ENCODE results near the gene ITM2A. TPM values are rescaled to one million over a fixed set of nuclear protein-coding genes. Genes with fewer than 3 reads are reported as not detected.
A peak's percentile ranks its signal among the peaks of the same experiment; 100 is the strongest.

The ITM2A gene
- total RNA-seq, 1 donor from 2014 or later, result 5.8 TPM

DNA sequence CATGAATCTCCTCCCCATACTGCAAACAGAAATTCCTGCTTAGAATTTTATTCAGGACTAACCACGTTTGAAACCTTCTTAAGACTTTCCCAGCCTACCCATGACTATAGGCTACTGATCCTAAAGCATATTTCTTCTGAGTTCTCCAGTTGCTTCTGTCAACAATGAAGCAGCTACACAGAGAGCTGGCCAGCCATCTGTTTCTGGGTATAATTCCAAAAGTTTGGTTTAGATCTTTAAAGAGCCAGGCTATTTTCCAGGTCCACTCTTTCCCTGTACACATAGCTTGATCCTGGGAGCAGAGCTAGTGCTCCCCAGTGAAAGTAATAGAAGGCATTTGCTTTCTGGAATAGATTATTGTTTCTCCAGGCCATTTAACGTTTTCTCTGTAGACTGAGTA, 4.0 kb upstream of the ITM2A start:
- DNase-seq, result no peak
- Mint-ChIP-seq H3K27me3 (ENCODE audit: unreplicated experiment) (peaks cover 2% of the 10 kb centered on the region), H3K36me3 (ENCODE audit: unreplicated experiment) (no peaks in the 10 kb centered on the region), H3K4me3 (ENCODE audit: unreplicated experiment) (no peak overlapping the region), H3K4me1 (ENCODE audit: low read depth, unreplicated experiment) (peaks cover 5% of the 10 kb centered on the region), H3K27ac (ENCODE audit: unreplicated experiment) (no peak overlapping the region), H3K9me3 (ENCODE audit: unreplicated experiment) (peaks cover 8% of the 10 kb centered on the region)
- TF ChIP-seq, protein P1, sequence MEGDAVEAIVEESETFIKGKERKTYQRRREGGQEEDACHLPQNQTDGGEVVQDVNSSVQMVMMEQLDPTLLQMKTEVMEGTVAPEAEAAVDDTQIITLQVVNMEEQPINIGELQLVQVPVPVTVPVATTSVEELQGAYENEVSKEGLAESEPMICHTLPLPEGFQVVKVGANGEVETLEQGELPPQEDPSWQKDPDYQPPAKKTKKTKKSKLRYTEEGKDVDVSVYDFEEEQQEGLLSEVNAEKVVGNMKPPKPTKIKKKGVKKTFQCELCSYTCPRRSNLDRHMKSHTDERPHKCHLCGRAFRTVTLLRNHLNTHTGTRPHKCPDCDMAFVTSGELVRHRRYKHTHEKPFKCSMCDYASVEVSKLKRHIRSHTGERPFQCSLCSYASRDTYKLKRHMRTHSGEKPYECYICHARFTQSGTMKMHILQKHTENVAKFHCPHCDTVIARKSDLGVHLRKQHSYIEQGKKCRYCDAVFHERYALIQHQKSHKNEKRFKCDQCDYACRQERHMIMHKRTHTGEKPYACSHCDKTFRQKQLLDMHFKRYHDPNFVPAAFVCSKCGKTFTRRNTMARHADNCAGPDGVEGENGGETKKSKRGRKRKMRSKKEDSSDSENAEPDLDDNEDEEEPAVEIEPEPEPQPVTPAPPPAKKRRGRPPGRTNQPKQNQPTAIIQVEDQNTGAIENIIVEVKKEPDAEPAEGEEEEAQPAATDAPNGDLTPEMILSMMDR (IDR thresholded peaks at IDR 0.05; ENCODE audit: partially characterized antibody, unreplicated experiment), result no peak

DNA sequence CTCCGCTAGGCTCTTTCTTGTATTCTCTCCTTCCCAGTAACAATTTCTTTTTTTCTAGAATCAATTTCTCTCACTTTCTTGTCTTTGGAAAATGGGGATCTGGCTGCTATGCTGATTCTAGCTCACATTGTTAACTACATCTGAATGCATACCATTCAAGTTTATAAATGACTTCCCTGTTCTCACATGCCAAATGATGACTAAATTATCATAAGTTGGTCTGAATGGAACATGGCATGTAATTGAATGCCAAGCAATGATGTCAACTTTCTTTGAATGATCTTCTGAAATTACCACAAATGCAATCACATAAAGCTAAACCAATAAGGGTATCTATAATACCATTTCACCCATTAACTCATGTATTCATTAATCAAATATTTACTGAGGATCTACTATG, 2.7 kb upstream of the ITM2A start:
- peaks cover 2% of the 10 kb centered on the region for H3K27me3 Mint-ChIP-seq (ENCODE audit: unreplicated experiment)
- no peak overlapping the region for H3K27ac Mint-ChIP-seq (ENCODE audit: unreplicated experiment)
- H3K4me3 Mint-ChIP-seq (ENCODE audit: unreplicated experiment), result no peak overlapping the region
- H3K9me3 Mint-ChIP-seq (ENCODE audit: unreplicated experiment), result peaks cover 8% of the 10 kb centered on the region
- no peaks in the 10 kb centered on the region for H3K36me3 Mint-ChIP-seq (ENCODE audit: unreplicated experiment)
- TF ChIP-seq, protein P1 (IDR thresholded peaks at IDR 0.05; ENCODE audit: partially characterized antibody, unreplicated experiment), result no peak
- peaks cover 5% of the 10 kb centered on the region for H3K4me1 Mint-ChIP-seq (ENCODE audit: low read depth, unreplicated experiment)
- no peak for DNase-seq

DNA sequence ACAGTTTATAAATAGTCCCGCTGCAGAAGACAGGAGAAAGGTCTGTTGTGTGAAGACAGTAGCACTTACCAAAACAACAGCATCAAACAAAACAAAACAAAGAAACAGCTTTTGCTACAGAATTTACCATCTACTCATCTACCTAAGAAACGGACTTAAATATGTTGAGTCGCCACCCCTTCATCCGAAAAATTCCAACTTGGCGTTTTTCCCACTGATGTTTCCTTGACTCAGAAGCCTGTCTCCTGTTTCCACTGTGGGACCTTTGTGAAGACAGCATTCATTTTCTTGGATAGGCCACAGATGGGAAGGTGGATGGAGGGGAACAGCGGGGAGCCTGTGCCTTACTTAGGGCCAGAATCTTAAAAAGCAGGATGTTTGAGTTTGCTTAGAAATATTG, 1.3 kb upstream of the ITM2A start:
- no peak overlapping the region for H3K27ac Mint-ChIP-seq (ENCODE audit: unreplicated experiment)
- H3K4me3 Mint-ChIP-seq (ENCODE audit: unreplicated experiment), result no peak overlapping the region
- H3K9me3 Mint-ChIP-seq (ENCODE audit: unreplicated experiment), result peaks cover 8% of the 10 kb centered on the region
- TF ChIP-seq, protein P1 (IDR thresholded peaks at IDR 0.05; ENCODE audit: partially characterized antibody, unreplicated experiment), result no peak
- DNase-seq, result no peak
- H3K36me3 Mint-ChIP-seq (ENCODE audit: unreplicated experiment), result no peaks in the 10 kb centered on the region
- peaks cover 1% of the 10 kb centered on the region for H3K27me3 Mint-ChIP-seq (ENCODE audit: unreplicated experiment)
- peaks cover 5% of the 10 kb centered on the region for H3K4me1 Mint-ChIP-seq (ENCODE audit: low read depth, unreplicated experiment)

DNA sequence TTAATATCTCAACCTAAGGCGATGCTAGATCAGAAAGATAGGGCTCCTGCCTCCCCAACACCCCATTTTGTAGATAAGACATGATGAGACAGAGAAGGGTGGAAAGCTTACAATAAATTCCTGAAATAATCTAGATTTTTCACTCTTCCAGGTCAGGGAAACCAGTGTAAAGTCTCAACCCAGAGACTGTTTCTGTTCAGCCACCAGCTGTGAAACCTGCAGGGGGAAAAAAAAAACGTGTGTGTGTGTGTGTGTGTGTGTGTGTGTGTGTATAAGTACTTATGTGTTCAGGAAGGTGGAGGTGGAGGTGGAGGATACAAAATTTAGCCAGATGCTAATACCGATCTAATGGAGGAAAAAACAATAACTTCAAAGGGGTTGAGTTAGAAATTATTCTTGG, 773 bp upstream of the ITM2A start:
- peaks cover 6% of the 10 kb centered on the region for H3K4me1 Mint-ChIP-seq (ENCODE audit: low read depth, unreplicated experiment)
- H3K4me3 Mint-ChIP-seq (ENCODE audit: unreplicated experiment), result no peak overlapping the region
- no peak for DNase-seq
- H3K9me3 Mint-ChIP-seq (ENCODE audit: unreplicated experiment), result peaks cover 8% of the 10 kb centered on the region
- TF ChIP-seq, protein P1 (IDR thresholded peaks at IDR 0.05; ENCODE audit: partially characterized antibody, unreplicated experiment), result no peak
- no peak overlapping the region for H3K27ac Mint-ChIP-seq (ENCODE audit: unreplicated experiment)
- no peaks in the 10 kb centered on the region for H3K36me3 Mint-ChIP-seq (ENCODE audit: unreplicated experiment)
- no peaks in the 10 kb centered on the region for H3K27me3 Mint-ChIP-seq (ENCODE audit: unreplicated experiment)

DNA sequence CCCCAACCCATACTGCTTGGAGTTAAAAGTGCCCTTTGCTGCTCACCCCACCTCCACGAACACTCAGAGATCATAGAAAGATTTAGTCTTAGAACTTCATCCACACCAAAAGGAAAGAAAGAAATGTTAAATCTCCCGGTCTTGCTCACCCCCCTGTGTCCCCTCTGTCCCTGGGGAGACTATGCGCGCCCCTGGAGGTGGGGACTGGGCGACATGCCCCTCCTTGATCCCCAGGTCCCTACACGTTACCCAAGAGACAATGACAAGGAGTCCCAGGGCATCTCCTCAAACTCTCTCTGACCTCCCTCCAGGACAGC, 620 bp downstream of the ITM2A start:
- Mint-ChIP-seq H3K36me3 (ENCODE audit: unreplicated experiment) (no peaks in the 10 kb centered on the region), H3K4me1 (ENCODE audit: low read depth, unreplicated experiment) (peaks cover 6% of the 10 kb centered on the region), H3K27me3 (ENCODE audit: unreplicated experiment) (no peaks in the 10 kb centered on the region), H3K9me3 (ENCODE audit: unreplicated experiment) (peaks cover 8% of the 10 kb centered on the region), H3K4me3 (ENCODE audit: unreplicated experiment) (peak overlapping the region; percentile 90), H3K27ac (ENCODE audit: unreplicated experiment) (peak overlapping the region; percentile 56)
- no peak for DNase-seq
- TF ChIP-seq, protein P1 (IDR thresholded peaks at IDR 0.05; ENCODE audit: partially characterized antibody, unreplicated experiment), result no peak
